GM06990 (cell line): ENCODE data around the gene SRRM3.
"Not testable (repeated sequence)": the region's sequence is repeated elsewhere in the genome, so short reads cannot be mapped to it uniquely, and the experiment has no call there.

Source experiments
- DNase-seq: peaks from one replicate; pipeline ENCODE4 v3.0.0-alpha.2; 2011; ENCODE audit not compliant: insufficient read length; ENCODE audit errors: extremely low read depth
- H3K27me3 ChIP-seq: replicated peaks from 2 replicates; pipeline ENCODE4 v1.6.0; 2011; ENCODE audit warnings: low read length; ENCODE audit not compliant: control insufficient read depth, insufficient read depth
- H3K36me3 ChIP-seq: 2 replicates; pipeline ENCODE4 v1.5.1; 2011; ENCODE audit warnings: low read length; ENCODE audit not compliant: control insufficient read depth, insufficient read depth
- H3K4me3 ChIP-seq: replicated peaks from 2 replicates; pipeline ENCODE4 v1.5.1; 2011; ENCODE audit warnings: low read depth, mild to moderate bottlenecking, control low read depth, low read length
- TF ChIP-seq, protein P1 (sequence below): IDR thresholded peaks from 2 replicates; pipeline ENCODE4 v1.5.1; 2011; ENCODE audit warnings: low read length, control low read depth, mild to moderate bottlenecking, inconsistent platforms; ENCODE audit not compliant: insufficient read depth, poor library complexity, severe bottlenecking

Gene SRRM3

DNA sequence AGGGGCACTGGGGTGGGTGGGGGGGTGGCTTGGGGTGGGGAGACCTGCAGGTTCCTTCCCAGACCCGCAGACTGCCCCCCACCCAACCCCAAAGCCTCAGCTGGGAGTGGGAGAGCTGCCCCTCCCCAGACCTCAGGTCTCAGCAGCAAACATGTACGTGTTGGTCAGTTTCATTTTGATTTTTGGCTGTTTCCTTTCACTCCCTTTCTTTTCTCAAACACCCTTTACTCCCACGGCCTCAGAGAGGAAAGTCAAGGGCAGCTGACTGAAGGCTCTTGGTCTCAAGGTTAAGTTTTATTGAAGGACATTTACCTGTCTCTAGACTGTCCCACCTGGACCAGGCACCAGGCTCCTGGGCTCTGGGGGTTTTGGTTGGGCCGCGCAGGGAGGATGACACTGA, 66.7 kb downstream of the SRRM3 start:
- H3K36me3 ChIP-seq = no peaks in the 10 kb centered on the region
- H3K27me3 ChIP-seq = no peaks in the 10 kb centered on the region
- TF ChIP-seq, protein P1, sequence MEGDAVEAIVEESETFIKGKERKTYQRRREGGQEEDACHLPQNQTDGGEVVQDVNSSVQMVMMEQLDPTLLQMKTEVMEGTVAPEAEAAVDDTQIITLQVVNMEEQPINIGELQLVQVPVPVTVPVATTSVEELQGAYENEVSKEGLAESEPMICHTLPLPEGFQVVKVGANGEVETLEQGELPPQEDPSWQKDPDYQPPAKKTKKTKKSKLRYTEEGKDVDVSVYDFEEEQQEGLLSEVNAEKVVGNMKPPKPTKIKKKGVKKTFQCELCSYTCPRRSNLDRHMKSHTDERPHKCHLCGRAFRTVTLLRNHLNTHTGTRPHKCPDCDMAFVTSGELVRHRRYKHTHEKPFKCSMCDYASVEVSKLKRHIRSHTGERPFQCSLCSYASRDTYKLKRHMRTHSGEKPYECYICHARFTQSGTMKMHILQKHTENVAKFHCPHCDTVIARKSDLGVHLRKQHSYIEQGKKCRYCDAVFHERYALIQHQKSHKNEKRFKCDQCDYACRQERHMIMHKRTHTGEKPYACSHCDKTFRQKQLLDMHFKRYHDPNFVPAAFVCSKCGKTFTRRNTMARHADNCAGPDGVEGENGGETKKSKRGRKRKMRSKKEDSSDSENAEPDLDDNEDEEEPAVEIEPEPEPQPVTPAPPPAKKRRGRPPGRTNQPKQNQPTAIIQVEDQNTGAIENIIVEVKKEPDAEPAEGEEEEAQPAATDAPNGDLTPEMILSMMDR = no peak
- H3K4me3 ChIP-seq = no peak overlapping the region
- no peak for DNase-seq

DNA sequence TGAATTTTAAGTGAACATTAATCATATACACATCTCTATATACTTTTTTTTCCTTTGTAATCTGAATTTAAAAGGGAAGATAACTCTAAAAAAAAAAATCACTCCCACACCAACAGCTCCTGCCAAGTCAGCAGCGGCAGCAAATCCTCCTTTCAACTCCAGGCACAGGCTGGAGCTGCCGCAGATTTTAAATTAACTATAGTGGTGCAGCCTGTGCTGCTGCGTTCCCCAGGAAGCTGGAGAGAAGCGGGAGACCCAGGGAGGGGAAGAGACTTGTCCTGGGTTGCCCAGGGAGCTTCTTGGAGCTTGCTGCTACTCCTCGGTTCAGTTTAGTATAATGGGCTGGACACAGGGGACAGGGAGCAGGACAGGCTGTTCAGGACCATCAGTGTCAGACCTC, 68.2 kb downstream of the SRRM3 start:
- TF ChIP-seq, protein P1 = no peak
- no peaks in the 10 kb centered on the region for H3K27me3 ChIP-seq
- no peaks in the 10 kb centered on the region for H3K36me3 ChIP-seq
- H3K4me3 ChIP-seq = no peak overlapping the region
- DNase-seq = no peak

DNA sequence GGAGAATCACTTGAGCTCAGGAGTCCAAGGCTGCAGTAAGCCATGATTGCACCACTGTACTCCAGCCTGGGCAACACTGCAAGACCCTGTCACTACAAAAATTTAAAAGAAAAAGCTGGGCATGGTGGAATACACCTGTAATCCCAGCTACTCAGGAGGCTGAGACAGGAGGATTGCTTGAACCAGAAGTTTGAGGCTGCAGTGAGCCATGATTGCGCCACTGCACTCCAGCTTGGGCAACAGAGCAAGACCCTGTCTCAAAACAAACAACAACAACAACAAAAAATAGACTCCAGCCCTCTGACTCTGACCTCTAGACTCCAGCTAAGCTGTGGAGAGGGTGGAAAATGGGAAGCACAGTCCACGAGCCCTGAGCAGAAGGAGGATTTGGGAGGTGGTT, 69.7 kb downstream of the SRRM3 start:
- H3K4me3 ChIP-seq, DNase-seq, H3K36me3 ChIP-seq, H3K27me3 ChIP-seq: not testable (repeated sequence)

DNA sequence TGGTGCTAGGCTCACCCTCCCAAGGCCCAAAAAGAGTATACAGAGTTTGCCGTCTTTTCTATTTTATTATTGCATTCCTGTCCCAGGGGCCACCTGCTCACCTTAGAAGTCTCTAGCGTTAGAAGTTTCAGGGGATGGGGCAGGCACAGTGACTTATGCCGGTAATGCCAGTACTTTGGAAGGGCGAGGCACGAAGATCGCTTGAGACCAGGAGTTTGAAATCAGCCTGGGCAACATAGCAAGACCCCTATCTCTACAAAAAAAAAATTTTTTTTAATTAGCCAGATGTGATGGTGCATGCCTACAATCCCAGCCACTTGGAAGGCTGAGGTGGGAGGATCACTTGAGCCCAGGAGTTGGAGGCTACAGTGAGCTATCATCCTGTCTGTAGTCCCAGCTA, 70.4 kb downstream of the SRRM3 start:
- TF ChIP-seq, protein P1 = no peak
- Histone ChIP-seq H3K27me3 (no peaks in the 10 kb centered on the region), H3K4me3 (no peak overlapping the region), H3K36me3 (no peaks in the 10 kb centered on the region)
- no peak for DNase-seq

DNA sequence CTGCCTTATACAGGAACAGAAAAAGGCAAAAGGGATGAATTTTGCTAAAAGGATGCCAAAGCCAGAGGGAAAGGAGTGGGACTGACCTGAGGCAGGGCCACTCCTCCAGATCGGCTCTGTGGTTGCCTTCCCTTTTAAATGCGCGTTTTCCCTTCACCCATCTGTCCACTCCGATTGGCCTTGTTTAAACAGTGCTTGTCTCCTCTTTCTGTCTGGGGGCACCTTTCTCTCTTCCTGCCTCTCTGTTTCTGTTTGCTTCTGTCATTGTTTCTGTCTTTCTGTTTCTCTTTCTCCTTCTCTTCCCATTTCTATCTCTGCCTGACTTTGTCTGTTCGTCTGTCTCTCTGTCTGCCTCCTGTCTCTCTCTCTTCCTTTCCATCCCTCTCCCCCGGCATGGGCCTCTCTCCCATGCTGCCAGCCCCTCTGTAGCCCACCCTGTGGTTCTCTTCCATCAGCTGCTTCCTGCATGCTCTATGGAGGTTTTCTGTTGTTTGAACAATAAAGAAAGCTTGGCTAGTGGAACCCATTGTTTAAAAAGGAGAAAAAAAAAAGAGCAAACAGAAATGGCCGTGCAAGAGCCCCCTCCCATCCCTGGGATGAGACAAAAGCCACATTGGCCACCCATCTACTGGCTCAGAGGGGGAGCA, 71.3 kb downstream of the SRRM3 start:
- H3K36me3 ChIP-seq = no peaks in the 10 kb centered on the region
- no peak overlapping the region; the same call in 1 of the 2 replicates for H3K4me3 ChIP-seq
- TF ChIP-seq, protein P1 = no peak
- H3K27me3 ChIP-seq = no peaks in the 10 kb centered on the region
- no peak for DNase-seq

DNA sequence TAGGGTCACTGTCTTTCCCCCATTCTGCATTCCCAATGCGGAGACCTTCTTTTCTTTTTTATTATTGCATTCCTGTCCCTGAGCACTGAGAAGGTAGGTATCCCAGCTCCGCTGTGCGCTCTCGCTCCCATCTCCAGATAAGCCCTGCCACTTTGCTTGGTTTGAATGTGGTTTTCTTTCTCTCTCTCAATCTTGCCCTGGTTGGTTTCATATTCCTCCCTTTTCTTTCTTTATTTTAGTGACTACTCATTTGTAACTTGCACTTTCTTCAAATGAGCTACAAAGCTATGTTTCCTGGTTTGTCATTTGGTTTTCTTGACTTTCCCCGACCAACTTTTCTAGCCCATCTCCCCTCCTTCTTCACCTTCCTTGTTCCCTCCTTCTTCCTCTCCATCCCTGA, 71.8 kb downstream of the SRRM3 start:
- no peak for DNase-seq
- H3K36me3 ChIP-seq = no peaks in the 10 kb centered on the region
- TF ChIP-seq, protein P1 = no peak
- no peak overlapping the region for H3K4me3 ChIP-seq
- no peaks in the 10 kb centered on the region for H3K27me3 ChIP-seq
